HTR-8/SVneo (cell line): ENCODE measurements around the gene YEATS2.
"Not testable (repeated sequence)": the region's sequence is repeated elsewhere in the genome, so short reads cannot be mapped to it uniquely, and the experiment has no call there.

Experiments
- DNase-seq: peaks from one replicate; pipeline ENCODE4 v3.0.0; 2011; ENCODE audit warnings: low spot score, mixed read lengths; ENCODE audit not compliant: insufficient read length
- FAIRE-seq: peaks from 2 replicates; lab custom pipeline; 2011; peaks lifted over from hg19 to GRCh38; lab: Jason Lieb, UNC

The YEATS2 gene

DNA sequence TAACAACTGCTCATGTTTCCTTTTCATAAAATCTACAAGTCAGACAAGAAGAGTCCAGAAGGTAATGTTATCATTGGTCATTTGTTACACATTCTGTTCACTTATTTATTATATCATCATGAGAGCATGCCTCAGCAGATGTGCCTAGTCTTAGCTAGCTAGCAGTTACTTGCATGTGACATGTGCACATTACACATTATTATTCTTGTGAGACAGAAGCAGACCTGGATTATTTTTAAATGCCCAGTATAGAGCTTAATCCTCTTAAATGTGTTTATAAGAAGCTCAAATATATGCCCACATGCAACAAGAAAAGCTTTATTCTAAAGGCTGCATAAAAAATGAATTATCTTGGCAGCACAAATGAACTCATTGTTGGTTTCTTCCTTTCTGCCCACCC lies 12.6 kb downstream of the YEATS2 start:
- FAIRE-seq: no peak
- no peak for DNase-seq

DNA sequence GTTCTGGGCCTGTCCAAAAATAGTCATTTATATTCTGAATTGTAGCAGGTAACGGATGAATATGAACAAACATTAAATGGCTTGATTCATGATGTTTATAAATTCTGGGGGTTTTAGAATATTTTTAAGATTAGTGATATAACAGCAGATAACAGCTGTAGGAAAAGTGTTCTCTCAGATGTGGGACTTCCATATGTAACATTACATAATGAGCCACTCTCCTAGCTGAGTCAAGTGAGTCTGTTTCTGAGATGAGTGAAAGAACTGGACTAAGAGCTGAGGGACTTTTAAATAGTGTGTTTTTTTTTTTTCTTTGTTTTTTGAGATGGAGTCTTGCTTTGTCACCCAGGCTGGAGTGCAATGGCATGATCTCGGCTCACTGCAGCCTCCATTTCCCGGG lies 13.9 kb downstream of the YEATS2 start:
- DNase-seq (no peak), FAIRE-seq (no peak)

DNA sequence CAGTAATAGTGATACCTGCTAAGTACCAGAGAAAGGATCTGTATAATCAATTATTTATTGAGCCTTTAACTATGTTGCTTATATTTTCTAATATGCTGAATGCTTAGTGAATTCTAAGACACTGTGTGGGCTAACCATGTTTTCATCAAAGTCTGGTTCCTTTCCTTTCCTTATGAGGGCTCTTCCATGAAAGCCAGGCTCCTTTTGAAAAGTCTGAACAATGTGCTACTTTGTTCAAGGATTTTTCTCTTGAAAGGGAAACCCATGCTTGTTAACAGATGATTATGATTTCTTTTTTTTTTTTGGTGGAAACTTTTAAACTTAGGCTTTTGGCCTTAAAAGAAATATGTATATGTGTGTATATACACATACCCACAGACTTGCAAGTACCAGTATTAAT lies 17.0 kb downstream of the YEATS2 start:
- DNase-seq (no peak), FAIRE-seq (no peak)

DNA sequence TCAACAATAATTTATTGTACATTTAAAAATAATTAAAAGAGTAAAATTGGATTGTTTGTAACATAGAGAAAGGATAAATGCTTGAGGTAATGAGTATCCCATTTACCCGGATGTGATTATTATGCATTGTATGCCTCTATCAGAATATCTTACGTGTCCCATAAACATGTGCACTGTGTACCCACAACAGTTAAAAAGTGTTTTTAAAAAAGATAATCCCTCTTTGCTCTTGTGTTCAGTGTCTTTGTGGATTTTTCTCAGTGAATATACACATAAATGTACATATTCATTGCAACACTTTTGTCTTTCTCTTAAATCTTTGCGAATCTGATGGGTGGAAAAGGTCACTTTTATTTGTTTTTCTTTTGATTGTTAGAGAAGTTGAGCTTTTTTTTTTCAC lies 20.4 kb downstream of the YEATS2 start:
- no peak for DNase-seq

DNA sequence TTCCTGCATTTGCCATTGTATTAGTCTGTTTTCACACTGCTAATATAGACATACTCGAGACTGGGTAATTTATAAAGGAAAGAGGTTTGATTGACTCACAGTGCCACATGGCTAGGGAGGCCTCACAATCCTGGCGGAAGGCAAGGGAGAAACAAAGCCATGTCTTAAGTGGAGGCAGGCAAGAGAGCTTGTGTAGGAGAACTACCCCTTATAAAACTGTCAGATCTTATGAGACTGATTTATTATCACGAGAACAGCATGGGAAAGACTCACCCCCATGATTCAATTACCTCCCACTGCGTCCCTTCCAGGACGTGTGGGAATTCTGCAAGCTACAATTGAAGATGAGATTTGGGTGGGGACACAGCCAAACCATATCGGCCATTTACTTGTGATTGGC lies 27.8 kb downstream of the YEATS2 start:
- no peak for FAIRE-seq
- no peak for DNase-seq

More for the DNA sequence above, 20.4 kb downstream of the YEATS2 start:
- FAIRE-seq: no peak

DNA sequence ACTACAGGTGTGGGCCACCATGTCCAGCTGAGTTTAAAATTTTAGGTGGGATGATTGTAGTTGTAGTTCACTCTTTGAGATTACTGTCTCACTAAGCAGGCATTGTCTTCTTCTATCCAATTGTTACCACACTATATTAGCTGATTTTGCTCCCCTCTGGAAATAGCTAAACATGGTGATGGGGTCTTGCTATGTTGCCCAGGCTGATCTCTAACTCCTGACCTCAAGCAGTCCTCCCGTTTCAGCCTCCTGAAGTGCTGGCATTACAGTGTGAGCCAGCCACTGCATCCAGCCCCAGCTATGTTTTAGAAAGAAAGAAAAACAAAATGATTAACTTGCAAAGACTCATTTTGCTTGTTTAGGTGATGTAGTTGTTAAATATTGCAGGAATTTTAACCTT lies 30.6 kb downstream of the YEATS2 start:
- no peak for DNase-seq
- FAIRE-seq: no peak

DNA sequence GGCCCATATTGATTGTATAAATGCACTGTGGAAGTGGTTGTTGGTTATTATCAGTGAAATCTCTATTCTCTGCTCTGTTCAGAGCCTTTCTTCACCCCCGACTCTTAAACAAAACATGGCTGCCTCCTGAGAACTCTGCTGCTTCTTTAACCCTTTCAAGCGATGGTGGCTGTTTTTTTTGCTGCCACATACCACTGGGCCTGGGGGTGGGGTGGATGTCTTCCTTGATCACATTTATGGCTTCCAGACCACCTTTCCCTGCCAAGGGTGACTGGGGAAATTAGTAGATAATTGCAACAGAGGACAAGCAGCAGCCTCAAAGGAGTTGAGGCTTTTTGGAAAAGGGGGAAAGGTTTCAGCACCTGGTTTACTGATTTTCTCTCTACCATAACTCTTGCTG lies 32.8 kb downstream of the YEATS2 start:
- no peak for FAIRE-seq
- no peak for DNase-seq

DNA sequence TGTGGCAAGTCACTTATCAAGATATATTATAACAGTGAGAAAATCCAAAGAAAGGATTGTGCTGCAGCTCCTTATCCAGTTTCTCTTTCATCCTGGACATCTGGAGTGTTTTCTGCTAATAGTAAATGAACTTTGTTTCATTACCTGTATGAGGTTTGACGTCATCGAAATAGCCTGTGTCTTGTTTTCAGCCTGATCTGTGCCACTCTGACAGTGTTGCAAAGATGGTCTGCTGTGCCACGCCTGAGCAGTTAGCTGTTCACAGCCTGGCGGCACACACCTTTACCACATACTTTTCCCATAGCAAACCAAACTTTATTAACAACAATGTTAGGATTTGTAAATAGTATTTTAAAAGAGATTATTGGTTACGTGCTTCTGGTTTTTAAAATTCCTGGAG lies 34.0 kb downstream of the YEATS2 start:
- DNase-seq: no peak
- FAIRE-seq: no peak

DNA sequence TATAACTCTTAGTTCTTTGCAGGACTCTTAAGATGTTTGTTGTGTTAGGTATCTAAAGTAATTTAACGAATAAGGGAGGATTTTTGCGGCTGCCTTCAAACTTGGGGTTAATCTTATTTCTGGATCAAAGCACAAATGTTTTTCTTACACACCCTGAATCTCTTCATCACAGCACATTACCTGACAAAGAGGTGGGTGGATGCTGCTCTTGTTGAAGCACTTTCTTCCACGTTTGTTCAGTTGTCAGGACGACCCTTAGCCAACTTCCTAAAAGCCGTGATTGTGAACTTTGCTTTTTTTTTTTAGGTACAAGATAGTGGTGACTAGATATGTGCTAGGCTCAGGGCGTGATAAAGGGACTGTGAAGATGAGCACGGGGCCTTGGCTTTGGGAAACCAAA lies 36.0 kb downstream of the YEATS2 start:
- FAIRE-seq: no peak

DNA sequence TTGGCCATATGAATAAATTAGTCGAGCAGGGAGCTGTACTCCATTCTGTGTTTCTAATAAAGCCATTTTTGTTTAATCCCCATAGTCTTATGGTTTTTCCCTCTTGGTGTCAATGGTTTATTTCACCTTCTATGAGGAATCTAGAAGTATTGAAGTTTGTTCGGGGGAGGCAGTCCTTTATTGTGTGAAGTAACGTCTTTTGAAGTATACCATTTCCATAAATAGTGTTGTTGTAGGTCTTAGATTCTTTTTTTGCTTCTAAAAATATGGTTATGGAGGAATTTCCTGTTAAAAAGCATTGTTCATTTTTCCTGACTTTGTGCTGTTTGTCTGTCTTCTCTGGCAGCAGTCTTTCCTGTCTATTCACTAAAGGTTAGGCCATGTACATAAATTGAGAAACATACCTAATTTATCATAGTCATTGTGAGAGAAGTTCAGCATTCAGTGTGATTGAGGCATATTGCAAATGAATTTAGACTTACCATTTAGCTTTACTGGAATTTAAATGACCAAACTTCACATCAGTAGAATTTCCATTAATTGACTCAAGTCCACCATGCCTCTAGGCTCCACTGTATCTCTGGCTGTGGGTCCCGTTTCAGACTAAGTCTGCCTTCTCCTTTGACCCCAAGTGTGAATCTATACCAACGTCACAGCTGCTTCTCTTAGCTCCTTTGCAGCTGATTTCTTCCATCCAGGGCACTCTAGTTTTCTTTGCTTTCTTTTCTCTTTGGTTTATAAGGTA lies 37.3 kb downstream of the YEATS2 start:
- DNase-seq: no peak
- FAIRE-seq: no peak

More for the DNA sequence above, 36.0 kb downstream of the YEATS2 start:
- DNase-seq: no peak

DNA sequence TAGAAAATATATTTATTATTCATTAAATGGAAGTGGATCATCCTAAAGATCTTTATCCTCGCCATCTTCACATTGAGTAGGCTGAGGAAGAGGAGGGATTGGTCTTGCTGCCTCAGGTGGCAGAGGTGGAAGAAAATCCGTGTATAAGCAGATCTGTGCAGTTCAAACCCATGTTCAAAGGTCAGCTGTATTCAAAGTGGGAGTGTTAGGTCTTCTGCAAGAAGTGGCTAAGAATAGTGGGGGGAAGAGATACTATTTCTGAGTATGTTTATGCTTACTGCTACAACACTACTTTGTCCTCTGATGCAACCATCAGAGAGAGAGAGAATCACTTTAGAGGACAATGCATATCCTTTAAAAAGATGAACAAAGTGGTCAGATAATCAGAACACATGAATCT lies 39.5 kb downstream of the YEATS2 start:
- FAIRE-seq: no peak
- DNase-seq: no peak

DNA sequence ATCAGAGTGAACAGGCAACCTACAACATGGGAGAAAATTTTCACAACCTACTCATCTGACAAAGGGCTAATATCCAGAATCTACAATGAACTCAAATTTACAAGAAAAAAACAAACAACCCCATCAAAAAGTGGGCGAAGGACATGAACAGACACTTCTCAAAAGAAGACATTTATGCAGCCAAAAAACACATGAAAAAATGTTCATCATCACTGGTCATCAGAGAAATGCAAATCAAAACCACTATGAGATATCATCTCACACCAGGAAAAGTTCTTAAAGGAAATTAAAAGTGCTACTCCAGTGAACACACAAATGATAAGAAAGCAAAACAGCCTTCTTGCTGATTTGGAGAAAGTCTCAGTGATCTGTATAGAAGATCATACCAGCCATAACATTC lies 42.6 kb downstream of the YEATS2 start:
- DNase-seq, FAIRE-seq: not testable (repeated sequence)

DNA sequence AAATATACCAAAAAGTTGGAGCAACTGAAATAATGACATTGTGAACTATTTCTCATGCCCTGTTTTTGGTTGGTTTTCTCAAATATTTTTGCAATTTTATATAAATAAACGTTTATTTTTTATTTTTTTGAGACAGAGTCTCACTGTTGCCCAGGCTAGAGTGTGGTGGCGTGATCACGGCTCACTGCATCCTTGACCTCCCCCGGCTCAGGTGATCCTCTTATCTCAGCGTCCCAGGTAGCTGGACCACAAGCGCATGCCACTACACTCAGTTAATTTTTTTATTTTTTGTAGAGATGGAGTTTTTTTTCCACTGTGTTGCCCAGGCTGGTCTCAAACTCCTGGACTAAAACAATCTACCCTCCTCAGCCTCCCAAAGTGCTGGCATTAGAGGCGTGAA lies 45.6 kb downstream of the YEATS2 start:
- no peak for DNase-seq
- no peak for FAIRE-seq

DNA sequence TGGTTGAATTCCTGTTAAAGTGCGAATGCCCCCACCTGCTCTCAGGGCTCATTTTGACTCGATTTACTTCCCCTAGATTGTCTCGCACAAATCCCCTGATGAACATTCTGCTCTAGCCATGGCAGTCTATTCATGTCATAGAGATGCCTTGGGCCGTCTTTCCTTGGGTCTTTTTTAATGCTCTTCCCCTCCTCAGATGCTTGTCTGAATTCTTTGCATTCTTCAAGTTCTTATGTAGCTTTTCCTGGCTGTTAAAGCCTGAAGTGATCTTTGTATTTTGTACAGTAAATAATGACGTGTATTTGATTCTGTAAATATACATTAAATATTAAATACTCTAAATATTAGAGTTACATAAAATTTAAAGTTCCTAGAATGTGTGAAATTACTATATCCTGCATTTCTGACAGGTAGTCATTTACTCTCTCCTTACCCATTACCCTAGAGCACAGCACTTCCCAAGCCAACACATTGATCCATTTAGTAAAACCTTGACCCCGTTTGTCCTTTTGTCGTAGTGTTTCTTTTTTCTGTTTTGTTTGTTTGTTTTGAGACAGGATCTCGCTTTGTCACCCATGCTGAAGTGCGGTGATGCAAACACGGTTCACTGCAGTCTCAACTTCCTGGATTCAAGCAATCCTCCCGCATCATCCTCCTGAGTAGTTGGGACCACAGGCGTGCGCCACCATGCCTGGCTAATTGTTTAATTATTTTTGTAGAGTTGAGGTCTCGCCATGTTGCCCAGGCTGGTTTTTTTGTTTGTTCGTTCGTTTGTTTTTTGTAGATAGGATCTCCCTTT lies 47.9 kb downstream of the YEATS2 start:
- FAIRE-seq (peak; percentile 23), DNase-seq (peak; percentile 57)

DNA sequence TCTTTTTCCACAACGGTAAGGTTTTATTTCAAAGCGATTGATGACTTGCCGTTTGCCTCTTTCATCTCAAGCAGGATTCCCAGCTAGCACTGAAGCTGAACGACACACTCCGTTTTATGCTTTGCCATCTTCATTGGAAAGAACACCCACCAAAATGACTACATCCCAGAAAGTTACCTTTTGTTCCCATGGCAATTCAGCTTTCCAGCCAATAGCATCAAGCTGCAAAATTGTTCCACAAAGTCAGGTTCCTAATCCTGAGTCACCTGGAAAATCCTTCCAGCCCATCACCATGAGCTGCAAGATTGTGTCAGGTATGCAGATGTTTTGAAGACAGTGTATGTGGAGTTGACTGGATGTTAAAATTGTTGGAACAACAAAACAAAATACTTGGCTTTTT lies 56.5 kb downstream of the YEATS2 start:
- DNase-seq: no peak
- FAIRE-seq: no peak

DNA sequence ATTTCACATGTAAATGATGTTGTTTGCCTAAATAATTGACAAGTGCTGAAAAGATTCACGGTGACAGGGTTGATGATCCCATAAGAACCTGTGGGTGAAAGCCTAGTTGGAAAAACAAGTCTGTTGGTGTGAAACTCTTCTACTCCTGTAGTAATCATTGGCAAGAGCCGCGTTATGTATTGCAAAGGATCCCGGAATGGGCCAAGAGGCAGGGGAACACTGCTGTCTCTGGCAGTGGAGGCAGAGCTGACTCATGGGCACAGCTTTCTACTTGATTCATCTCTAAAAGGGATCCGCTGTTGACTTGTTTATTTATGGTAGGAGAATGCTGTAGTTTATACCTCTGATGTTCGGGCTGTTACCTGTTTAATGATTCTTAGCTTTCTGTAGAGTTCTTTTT lies 64.7 kb downstream of the YEATS2 start:
- no peak for FAIRE-seq
- no peak for DNase-seq

DNA sequence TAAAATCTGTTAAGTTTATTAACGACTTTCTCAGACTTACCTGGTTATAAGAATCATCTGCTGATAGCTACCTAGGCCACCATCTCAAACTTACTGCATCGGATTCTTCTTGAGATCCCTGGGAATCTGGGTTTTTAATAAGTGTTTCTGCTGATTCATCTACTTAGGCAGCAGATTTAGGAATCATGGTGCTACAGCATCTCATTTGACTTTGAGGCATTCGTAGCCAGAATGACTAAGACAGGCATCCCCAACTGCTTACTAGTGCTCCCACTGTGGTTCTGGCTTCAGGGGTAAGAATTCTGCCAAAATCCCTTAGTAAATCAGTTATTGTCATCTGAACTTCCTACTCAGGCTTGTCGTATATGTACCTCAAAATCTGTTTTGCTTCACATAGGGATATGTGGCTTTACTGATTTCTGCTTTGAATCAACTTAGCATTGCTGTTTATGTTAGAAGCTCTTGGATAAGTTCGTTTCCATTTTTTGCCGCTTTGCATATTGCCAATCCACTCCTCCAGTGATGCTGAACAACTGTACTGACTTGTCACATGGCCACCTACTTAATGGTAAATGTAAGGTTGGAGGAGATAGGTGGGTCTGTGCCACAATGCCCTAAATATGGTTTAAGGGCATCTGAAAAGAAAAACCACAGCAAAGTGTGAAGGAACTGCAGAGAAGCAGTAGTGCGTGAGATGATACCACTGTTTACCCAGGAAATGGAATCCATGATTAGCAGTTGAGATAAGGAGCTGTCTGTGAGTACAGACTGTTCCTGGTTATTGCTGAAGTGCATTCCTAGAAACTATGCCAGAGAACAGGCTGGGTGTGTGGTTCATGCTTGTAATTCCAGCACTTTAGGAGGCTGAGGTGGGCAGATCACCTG lies 67.5 kb downstream of the YEATS2 start:
- no peak for FAIRE-seq
- peak; percentile 46 for DNase-seq

DNA sequence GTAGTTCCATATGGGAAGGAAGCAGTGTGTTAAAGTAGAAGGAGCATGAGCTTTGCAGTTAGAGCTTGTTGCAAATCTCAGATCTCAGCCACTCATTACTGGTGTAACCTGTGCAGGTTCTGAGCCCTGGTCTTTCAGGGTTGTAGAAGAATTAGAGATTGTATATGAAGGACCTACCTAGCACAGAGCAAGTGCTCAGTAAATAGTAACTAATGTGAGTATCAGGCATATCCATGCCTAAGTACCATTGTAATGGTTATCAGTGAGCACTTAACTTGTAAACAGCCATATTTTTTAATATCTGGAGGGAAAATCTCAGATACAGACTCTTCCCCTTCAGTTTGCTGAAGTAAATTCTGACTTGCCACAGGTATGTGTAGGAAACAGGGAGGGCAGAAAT lies 68.5 kb downstream of the YEATS2 start:
- FAIRE-seq: no peak

DNA sequence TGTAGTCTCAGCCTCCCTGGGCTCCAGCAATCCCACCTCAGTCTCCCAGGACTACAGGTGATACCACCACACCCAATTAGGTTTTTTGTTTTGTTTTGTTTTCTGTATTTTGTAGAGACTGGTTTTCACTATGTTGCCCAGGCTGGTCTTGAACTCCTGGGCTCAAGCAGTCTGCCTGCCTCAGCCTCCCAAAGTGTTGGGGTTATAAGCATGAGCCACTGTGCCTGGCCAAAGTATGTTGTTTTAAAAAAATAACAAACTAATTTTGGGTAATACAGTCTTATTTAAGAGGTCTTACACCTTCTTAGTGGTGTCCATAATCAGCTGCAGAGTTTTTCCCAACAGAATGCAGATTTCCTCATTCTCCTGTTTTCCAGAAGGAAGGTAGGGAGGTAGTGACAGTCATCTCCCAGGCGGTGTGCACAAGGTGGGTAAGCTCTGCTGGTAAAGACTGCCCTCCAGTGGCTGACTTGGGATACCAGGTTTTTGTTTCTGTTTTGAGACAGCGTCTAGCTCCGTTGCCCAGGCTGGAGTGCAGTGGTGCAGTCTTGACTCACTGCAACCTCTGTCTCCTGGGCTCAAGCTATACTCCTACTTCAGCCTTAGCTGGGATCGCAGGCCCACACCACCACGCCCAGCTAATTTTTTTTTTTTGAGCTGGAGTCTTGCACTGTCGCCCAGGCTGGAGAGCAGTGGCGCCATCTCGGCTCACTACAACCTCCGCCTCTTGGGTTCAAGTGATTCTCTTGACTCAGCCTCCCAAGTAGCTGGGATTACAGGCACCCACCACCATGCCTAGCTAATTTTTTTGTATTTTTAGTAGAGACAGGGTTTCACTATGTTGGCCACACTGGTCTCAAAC lies 69.4 kb downstream of the YEATS2 start:
- DNase-seq: peak; percentile 80
- FAIRE-seq: no peak

More for the DNA sequence above, 68.5 kb downstream of the YEATS2 start:
- DNase-seq: no peak

DNA sequence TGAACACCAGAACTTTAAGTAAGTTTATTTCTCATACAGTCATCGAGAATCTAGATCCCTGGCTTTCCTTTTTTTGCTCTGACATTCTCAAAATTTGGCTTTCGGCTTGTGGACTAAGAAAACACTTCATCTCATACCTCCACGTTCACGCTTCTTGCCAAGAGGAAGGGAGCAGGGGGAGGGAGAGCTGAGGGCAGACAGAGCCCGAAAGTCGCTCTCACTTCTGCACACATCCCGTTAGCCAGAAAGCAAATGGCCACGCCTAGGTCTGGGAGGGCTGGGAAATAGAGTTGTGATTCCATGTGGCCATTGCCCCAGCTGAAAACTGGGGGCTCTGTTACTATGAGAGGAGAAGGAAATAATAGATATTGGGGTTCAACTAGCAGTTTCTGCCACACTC lies 70.5 kb downstream of the YEATS2 start:
- DNase-seq (no peak), FAIRE-seq (no peak)
